ENCODE data around the gene DAPK1.

DAPK1 gene

GRCh38 chr9:87620731-87621322 lies 123.2 kb downstream of the DAPK1 start:
- DNase-seq = no peak

- no peak for DNase-seq
Measured at GRCh38 chr9:87622098-87622497, 124.4 kb downstream of the DAPK1 start.

- DNase-seq = no peak
Measured at GRCh38 chr9:87622923-87623322, 125.3 kb downstream of the DAPK1 start.

GRCh38 chr9:87628346-87628745 lies 130.7 kb downstream of the DAPK1 start:
- no peak for DNase-seq

GRCh38 chr9:87629104-87629503 lies 131.4 kb downstream of the DAPK1 start:
- no peak for DNase-seq

GRCh38 chr9:87630266-87630665 lies 132.6 kb downstream of the DAPK1 start:
- no peak for DNase-seq

GRCh38 chr9:87630846-87631245 lies 133.2 kb downstream of the DAPK1 start:
- DNase-seq = no peak

GRCh38 chr9:87635656-87636501 lies 138.2 kb downstream of the DAPK1 start:
- DNase-seq = no peak

GRCh38 chr9:87638292-87638691 lies 140.6 kb downstream of the DAPK1 start:
- no peak for DNase-seq

GRCh38 chr9:87639949-87640348 lies 142.3 kb downstream of the DAPK1 start:
- no peak for DNase-seq

GRCh38 chr9:87640385-87640795 lies 142.7 kb downstream of the DAPK1 start:
- DNase-seq = no peak

GRCh38 chr9:87641067-87641466 lies 143.4 kb downstream of the DAPK1 start:
- no peak for DNase-seq

GRCh38 chr9:87642330-87643106 lies 144.9 kb downstream of the DAPK1 start:
- DNase-seq = no peak

- no peak for DNase-seq
Measured at GRCh38 chr9:87643107-87643650, 145.5 kb downstream of the DAPK1 start.

GRCh38 chr9:87643778-87644570 lies 146.3 kb downstream of the DAPK1 start:
- DNase-seq = no peak

- DNase-seq = no peak
Measured at GRCh38 chr9:87644659-87645058, 147.0 kb downstream of the DAPK1 start.

- DNase-seq = no peak
Measured at GRCh38 chr9:87646546-87646945, 148.9 kb downstream of the DAPK1 start.

- no peak for DNase-seq
Measured at GRCh38 chr9:87647114-87647513, 149.4 kb downstream of the DAPK1 start.

- DNase-seq = no peak
Measured at GRCh38 chr9:87648606-87649005, 150.9 kb downstream of the DAPK1 start.

GRCh38 chr9:87650611-87651295 lies 153.1 kb downstream of the DAPK1 start:
- DNase-seq = no peak

- no peak for DNase-seq
Measured at GRCh38 chr9:87651431-87651830, 153.8 kb downstream of the DAPK1 start.

GRCh38 chr9:87653941-87654340 lies 156.3 kb downstream of the DAPK1 start:
- DNase-seq = no peak

Data from NCI-H1930 (cell line).